Liver (tissue), 9 donors: ENCODE measurements around the gene CPT1A. TPM values are rescaled to one million over a fixed set of nuclear protein-coding genes. Genes with fewer than 3 reads are reported as not detected.

Experiments
- DNase-seq: peaks from one replicate; pipeline ENCODE4 v3.0.0-alpha.2; 2017; ENCODE audit warnings: low spot score
- H3K27ac ChIP-seq, 2 donors: one replicate each; pipeline ENCODE4 v1.7.0; 2013; ENCODE audit warnings: inconsistent platforms in 2 of 2, low read length in 2 of 2, control low read depth in 1 of 2, low read depth in 1 of 2, mild to moderate bottlenecking in 1 of 2
- H3K27me3 ChIP-seq, 4 donors: one replicate each; pipeline versions ENCODE4 v1.6.1 to v1.7.0; 2013; ENCODE audit warnings: low read length in 3 of 4, inconsistent platforms in 1 of 4, mild to moderate bottlenecking in 1 of 4, moderate library complexity in 1 of 4; ENCODE audit not compliant: control insufficient read depth in 4 of 4, insufficient read depth in 4 of 4
- H3K36me3 ChIP-seq, 4 donors: one replicate each; pipeline versions ENCODE4 v1.6.1 to v1.7.0; 2013; ENCODE audit warnings: low read length in 3 of 4, mild to moderate bottlenecking in 3 of 4, low read depth in 1 of 4, moderate library complexity in 1 of 4; ENCODE audit not compliant: control insufficient read depth in 4 of 4, insufficient read depth in 3 of 4
- H3K4me1 ChIP-seq, 4 donors: one replicate each; pipeline versions ENCODE4 v1.6.1 to v1.7.0; 2013; ENCODE audit warnings: low read length in 3 of 4, mild to moderate bottlenecking in 3 of 4, moderate library complexity in 1 of 4; ENCODE audit not compliant: control insufficient read depth in 4 of 4, insufficient read depth in 4 of 4
- H3K4me3 ChIP-seq, 3 donors: one replicate each; pipeline versions ENCODE4 v1.6.1 to v1.7.0; 2013; ENCODE audit warnings: low read length in 3 of 3, control low read depth in 1 of 3, low read depth in 1 of 3, mild to moderate bottlenecking in 1 of 3
- H3K9ac ChIP-seq, 2 donors: one replicate each; pipeline ENCODE4 v1.7.0; 2013; ENCODE audit warnings: low read length in 2 of 2, mild to moderate bottlenecking in 2 of 2, moderate library complexity in 2 of 2, control low read depth in 1 of 2, low read depth in 1 of 2
- H3K9me3 ChIP-seq, 4 donors: one replicate each; pipeline versions ENCODE4 v1.6.1 to v1.7.0; 2013; ENCODE audit warnings: low read length in 3 of 4; ENCODE audit not compliant: control insufficient read depth in 4 of 4
- CTCF ChIP-seq: fragments of 150-350 bp; IDR thresholded peaks from 2 replicates; pipeline ENCODE4 v1.5.1; 2017; ENCODE audit warnings: improper control_type of control experiment, low read depth, low read length; ENCODE audit not compliant: missing input control
- EGR1 ChIP-seq, 2 donors: IDR thresholded peaks; 2 replicates each; pipeline ENCODE4 v1.6.1; 2016 to 2018; ENCODE audit warnings: antibody characterized with exemption in 2 of 2, low read depth in 2 of 2
- FOXA1 ChIP-seq: IDR thresholded peaks from 2 replicates; pipeline ENCODE4 v1.6.1; 2016; ENCODE audit warnings: antibody characterized with exemption
- FOXA2 ChIP-seq: IDR thresholded peaks from 2 replicates; pipeline ENCODE4 v1.6.1; 2016; ENCODE audit warnings: antibody characterized with exemption
- GABPA ChIP-seq, 2 donors: IDR thresholded peaks in 1 of 2; conservative IDR thresholded peaks in 1 of 2; 2 replicates each; pipeline ENCODE4 v1.6.1; 2016; ENCODE audit warnings: antibody characterized with exemption in 2 of 2, mild to moderate bottlenecking in 1 of 2, moderate library complexity in 1 of 2
- HNF4A ChIP-seq, 2 donors: conservative IDR thresholded peaks; 2 replicates each; pipeline ENCODE4 v1.6.1; 2016; ENCODE audit warnings: antibody characterized with exemption in 2 of 2, mild to moderate bottlenecking in 2 of 2
- HNF4G ChIP-seq: IDR thresholded peaks from 2 replicates; pipeline ENCODE4 v1.6.1; 2016; ENCODE audit warnings: antibody characterized with exemption
- JUND ChIP-seq, 2 donors: IDR thresholded peaks; 2 replicates each; pipeline ENCODE4 v1.6.1; 2016; ENCODE audit warnings: antibody characterized with exemption in 2 of 2
- MAX ChIP-seq: IDR thresholded peaks from 2 replicates; pipeline ENCODE4 v1.6.1; 2016; ENCODE audit warnings: antibody characterized with exemption
- NR2F2 ChIP-seq: IDR thresholded peaks from 2 replicates; pipeline ENCODE4 v1.6.1; 2016; ENCODE audit warnings: antibody characterized with exemption
- RAD21 ChIP-seq, 2 donors: IDR thresholded peaks; 2 replicates each; pipeline ENCODE4 v1.6.1; 2016; ENCODE audit warnings: antibody characterized with exemption in 2 of 2, mild to moderate bottlenecking in 2 of 2
- RXRA ChIP-seq, 2 donors: IDR thresholded peaks; 2 replicates each; pipeline ENCODE4 v1.6.1; 2017 to 2018; ENCODE audit warnings: antibody characterized with exemption in 2 of 2, mild to moderate bottlenecking in 1 of 2
- SP1 ChIP-seq: IDR thresholded peaks from 2 replicates; pipeline ENCODE4 v1.6.1; 2018; ENCODE audit warnings: antibody characterized with exemption, mild to moderate bottlenecking
- TAF1 ChIP-seq: conservative IDR thresholded peaks from 2 replicates; pipeline ENCODE4 v1.6.1; 2016; ENCODE audit warnings: antibody characterized with exemption, mild to moderate bottlenecking
- YY1 ChIP-seq: IDR thresholded peaks from 2 replicates; pipeline ENCODE4 v1.6.1; 2016; ENCODE audit warnings: antibody characterized with exemption, mild to moderate bottlenecking
- ZBTB33 ChIP-seq: IDR thresholded peaks from 2 replicates; pipeline ENCODE4 v1.6.1; 2016; ENCODE audit warnings: antibody characterized with exemption
- WGBS: extraction: QIAGEN DNeasy Blood & Tissue Kit; methylation state at CpG from one replicate; pipeline ENCODE4 v1.1.7; 2013; 5-methylcytosine and 5-hydroxymethylcytosine counted together
- polyA plus RNA-seq, 2 donors: library from polyadenylated mRNA; stranded (reverse) in 1 of 2; unstranded in 1 of 2; fragments of 200-250 nt in 1 of 2; fragments of >200 nt in 1 of 2; fragmentation: Nextera tagmentation in 1 of 2; extraction: Ambion mirVana in 1 of 2; gene quantifications; one replicate each; pipeline versions ENCODE4 v1.2.1 to v1.2.3, GENCODE V29; 2013 to 2015
- total RNA-seq, 2 donors: library from RNA; depleted of rRNA; stranded (reverse); fragments of >200 nt; gene quantifications; one replicate each; pipeline ENCODE4 v1.2.3, GENCODE V29; 2014
- TF ChIP-seq, protein P1 (sequence below): IDR thresholded peaks from 2 replicates; pipeline ENCODE4 v1.6.1; 2016; ENCODE audit warnings: antibody characterized with exemption
- TF ChIP-seq, protein P2 (sequence below): IDR thresholded peaks from 2 replicates; pipeline ENCODE4 v1.6.1; 2016; ENCODE audit warnings: antibody characterized with exemption, mild to moderate bottlenecking
- donor health status: healthy.
- donor health status: healthy.
- donor health status: healthy.
- donor health status: healthy.
- donor health status: healthy.

CPT1A gene
- total and polyA plus RNA-seq, 4 donors, result 17.2 to 232 (median 61.0) TPM

DNA sequence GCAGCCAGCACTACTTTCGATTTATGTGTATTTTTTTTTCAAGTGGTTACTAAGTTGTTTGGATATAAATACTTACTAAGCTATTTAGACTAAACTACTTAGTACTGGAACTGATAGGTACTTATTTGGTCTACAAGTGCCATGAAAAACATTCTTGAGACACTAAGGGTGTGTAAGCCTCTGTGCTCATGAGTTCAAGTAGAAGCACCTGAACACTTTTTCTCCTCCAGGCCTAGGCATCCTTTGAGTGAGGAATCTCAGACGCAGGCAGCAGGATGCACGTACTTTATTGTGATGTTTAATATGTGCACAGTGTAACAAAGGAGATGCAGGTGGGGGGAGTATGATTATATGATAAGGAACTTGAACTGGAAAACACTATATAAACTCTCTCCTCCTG is 98.2 kb downstream of the CPT1A start:
- no peak for TF ChIP-seq EGR1 (IDR thresholded peaks at IDR 0.05; ENCODE audit: low read depth in 2 of 2)
- WGBS, result 98% methylated on average over 3 of the region's 3 CpGs
- H3K9ac ChIP-seq, result no peak overlapping the region
- no peaks in the 10 kb centered on the region for H3K4me1 ChIP-seq
- H3K27ac ChIP-seq, result no peak overlapping the region
- H3K4me3 ChIP-seq, result no peak overlapping the region
- no peak for DNase-seq
- no peaks in the 10 kb centered on the region for H3K9me3 ChIP-seq
- H3K36me3 ChIP-seq, result no peaks in the 10 kb centered on the region
- no peaks in the 10 kb centered on the region for H3K27me3 ChIP-seq

DNA sequence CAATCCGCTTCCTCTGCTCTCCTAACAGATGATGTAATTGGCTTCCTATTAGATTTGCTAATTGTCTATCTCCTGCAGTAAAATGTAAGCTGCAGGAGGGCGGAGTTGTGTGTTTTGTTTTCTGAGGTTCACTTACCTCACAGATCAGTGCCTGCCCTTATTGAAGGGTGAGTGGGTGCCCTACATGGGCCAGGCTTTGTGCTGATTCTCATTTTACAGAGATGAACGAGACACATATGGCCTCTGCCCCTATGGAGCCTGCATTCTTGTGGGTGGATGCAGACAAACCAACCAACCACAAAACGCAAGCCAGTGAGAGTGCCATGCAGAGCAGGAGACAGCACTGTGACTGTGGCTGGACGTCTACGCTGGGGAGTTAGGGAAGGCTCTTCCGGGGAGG is 100.3 kb downstream of the CPT1A start:
- Histone ChIP-seq H3K36me3 (no peaks in the 10 kb centered on the region), H3K9ac (no peak overlapping the region), H3K27me3 (no peaks in the 10 kb centered on the region), H3K4me1 (no peaks in the 10 kb centered on the region), H3K4me3 (no peak overlapping the region), H3K27ac (no peak overlapping the region), H3K9me3 (no peaks in the 10 kb centered on the region)
- TF ChIP-seq, protein P1, sequence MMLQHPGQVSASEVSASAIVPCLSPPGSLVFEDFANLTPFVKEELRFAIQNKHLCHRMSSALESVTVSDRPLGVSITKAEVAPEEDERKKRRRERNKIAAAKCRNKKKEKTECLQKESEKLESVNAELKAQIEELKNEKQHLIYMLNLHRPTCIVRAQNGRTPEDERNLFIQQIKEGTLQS, result no peak
- TF ChIP-seq JUND (IDR thresholded peaks at IDR 0.05) (no peak), NR2F2 (no peak), CTCF (no peak), MAX (no peak), HNF4A (conservative IDR thresholded peaks at IDR 0.05) (no peak), SP1 (no peak), FOXA2 (no peak), GABPA (IDR thresholded peaks at IDR 0.05 in 1 of 2, conservative IDR thresholded peaks at IDR 0.05 in 1 of 2) (no peak), EGR1 (IDR thresholded peaks at IDR 0.05; ENCODE audit: low read depth in 2 of 2) (no peak), TAF1 (no peak), RXRA (IDR thresholded peaks at IDR 0.05) (no peak), ZBTB33 (no peak), YY1 (no peak), FOXA1 (no peak), RAD21 (IDR thresholded peaks at IDR 0.05) (no peak), HNF4G (no peak)
- TF ChIP-seq, protein P2, sequence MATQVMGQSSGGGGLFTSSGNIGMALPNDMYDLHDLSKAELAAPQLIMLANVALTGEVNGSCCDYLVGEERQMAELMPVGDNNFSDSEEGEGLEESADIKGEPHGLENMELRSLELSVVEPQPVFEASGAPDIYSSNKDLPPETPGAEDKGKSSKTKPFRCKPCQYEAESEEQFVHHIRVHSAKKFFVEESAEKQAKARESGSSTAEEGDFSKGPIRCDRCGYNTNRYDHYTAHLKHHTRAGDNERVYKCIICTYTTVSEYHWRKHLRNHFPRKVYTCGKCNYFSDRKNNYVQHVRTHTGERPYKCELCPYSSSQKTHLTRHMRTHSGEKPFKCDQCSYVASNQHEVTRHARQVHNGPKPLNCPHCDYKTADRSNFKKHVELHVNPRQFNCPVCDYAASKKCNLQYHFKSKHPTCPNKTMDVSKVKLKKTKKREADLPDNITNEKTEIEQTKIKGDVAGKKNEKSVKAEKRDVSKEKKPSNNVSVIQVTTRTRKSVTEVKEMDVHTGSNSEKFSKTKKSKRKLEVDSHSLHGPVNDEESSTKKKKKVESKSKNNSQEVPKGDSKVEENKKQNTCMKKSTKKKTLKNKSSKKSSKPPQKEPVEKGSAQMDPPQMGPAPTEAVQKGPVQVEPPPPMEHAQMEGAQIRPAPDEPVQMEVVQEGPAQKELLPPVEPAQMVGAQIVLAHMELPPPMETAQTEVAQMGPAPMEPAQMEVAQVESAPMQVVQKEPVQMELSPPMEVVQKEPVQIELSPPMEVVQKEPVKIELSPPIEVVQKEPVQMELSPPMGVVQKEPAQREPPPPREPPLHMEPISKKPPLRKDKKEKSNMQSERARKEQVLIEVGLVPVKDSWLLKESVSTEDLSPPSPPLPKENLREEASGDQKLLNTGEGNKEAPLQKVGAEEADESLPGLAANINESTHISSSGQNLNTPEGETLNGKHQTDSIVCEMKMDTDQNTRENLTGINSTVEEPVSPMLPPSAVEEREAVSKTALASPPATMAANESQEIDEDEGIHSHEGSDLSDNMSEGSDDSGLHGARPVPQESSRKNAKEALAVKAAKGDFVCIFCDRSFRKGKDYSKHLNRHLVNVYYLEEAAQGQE, result no peak
- WGBS, result 89% methylated on average over 7 of the region's 7 CpGs
- no peak for DNase-seq
